D721Med (cell line): Measurements from ENCODE around the gene SLPI.

Source experiments
- DNase-seq: peaks from one replicate; pipeline ENCODE4 v3.0.0; 2011; ENCODE audit warnings: low spot score; ENCODE audit not compliant: insufficient read length
- FAIRE-seq: peaks from 2 replicates; lab custom pipeline; 2011; peaks lifted over from hg19 to GRCh38; lab: Jason Lieb, UNC
- TF ChIP-seq, protein P1 (sequence below): IDR thresholded peaks from 2 replicates; pipeline ENCODE4 v1.5.1; 2012; ENCODE audit warnings: mild to moderate bottlenecking, control low read depth; ENCODE audit not compliant: insufficient read depth; ENCODE audit errors: missing control alignments

The SLPI gene

DNA sequence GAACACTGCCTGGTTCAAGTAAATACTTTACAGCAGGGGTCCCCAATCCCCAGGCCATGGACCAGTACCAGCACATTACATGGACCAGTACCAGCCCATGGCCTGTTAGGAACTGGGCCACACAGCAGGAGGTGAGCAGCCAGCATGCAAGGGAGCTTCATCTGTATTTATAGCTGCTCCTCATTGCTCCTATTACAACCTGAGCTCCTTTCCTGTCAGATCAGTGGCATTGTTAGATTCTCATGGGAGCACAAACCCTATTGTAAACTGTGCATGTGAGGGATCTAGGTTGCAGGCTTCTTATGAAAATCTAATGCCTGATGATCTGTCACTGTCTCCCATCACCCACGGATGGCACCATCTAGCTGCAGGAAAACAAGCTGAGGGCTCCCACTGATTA, 40.3 kb upstream of the SLPI start:
- DNase-seq (no peak), FAIRE-seq (no peak)
- TF ChIP-seq, protein P1, sequence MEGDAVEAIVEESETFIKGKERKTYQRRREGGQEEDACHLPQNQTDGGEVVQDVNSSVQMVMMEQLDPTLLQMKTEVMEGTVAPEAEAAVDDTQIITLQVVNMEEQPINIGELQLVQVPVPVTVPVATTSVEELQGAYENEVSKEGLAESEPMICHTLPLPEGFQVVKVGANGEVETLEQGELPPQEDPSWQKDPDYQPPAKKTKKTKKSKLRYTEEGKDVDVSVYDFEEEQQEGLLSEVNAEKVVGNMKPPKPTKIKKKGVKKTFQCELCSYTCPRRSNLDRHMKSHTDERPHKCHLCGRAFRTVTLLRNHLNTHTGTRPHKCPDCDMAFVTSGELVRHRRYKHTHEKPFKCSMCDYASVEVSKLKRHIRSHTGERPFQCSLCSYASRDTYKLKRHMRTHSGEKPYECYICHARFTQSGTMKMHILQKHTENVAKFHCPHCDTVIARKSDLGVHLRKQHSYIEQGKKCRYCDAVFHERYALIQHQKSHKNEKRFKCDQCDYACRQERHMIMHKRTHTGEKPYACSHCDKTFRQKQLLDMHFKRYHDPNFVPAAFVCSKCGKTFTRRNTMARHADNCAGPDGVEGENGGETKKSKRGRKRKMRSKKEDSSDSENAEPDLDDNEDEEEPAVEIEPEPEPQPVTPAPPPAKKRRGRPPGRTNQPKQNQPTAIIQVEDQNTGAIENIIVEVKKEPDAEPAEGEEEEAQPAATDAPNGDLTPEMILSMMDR: no peak

GRCh38 chr20:45294003-45294368, 39.6 kb upstream of the SLPI start:
- DNase-seq (no peak), FAIRE-seq (no peak)
- TF ChIP-seq, protein P1: no peak

- peak; percentile 94 for DNase-seq
- FAIRE-seq: no peak
- TF ChIP-seq, protein P1: peak; percentile 81
Observed at GRCh38 chr20:45293041-45294002, 39.0 kb upstream of the SLPI start.

DNA sequence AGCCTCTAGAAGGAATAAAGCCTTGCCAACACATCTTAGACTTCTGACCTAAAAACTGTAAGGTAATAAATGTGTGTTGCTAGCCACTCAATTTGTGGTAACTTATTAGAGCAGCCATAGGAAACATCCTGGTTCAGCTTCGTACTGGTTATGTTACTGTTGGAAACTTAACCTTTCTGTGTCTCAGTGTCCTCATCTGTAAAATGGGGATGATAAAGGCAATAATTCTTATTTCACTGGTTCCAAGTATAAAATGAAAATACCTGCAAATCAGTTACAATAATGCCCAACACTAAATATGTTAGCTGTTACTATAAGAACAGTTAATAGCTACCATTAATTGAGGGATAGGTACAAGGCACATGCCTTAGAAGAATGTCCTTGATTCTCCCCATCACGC, 38.0 kb upstream of the SLPI start:
- TF ChIP-seq, protein P1: no peak
- no peak for FAIRE-seq
- no peak for DNase-seq

GRCh38 chr20:45291526-45291925, 37.2 kb upstream of the SLPI start:
- TF ChIP-seq, protein P1: no peak
- no peak for FAIRE-seq
- DNase-seq: no peak

GRCh38 chr20:45290677-45291355, 36.5 kb upstream of the SLPI start:
- DNase-seq: peak; percentile 61
- FAIRE-seq: no peak
- TF ChIP-seq, protein P1: peak; percentile 93
